Measurements from ENCODE around the gene FOXA1. TPM values are rescaled to one million over a fixed set of nuclear protein-coding genes. Genes with fewer than 3 reads are reported as not detected.

FOXA1 gene
- total and polyA plus RNA-seq, 2 of the 8 experiments (the other 6 are each of a cell fraction or from before 2014, with no cell fraction given) = 0.08 to 0.20 TPM

GRCh38 chr14:37559386-37559785 is 35.7 kb downstream of the FOXA1 start:
- no peak overlapping the region for H3K4me2 ChIP-seq (ENCODE audit: insufficient read depth in 1 of 2, low read depth in 2 of 2, low read length in 2 of 2)
- no peaks in the 10 kb centered on the region for H4K20me1 ChIP-seq (replicated peaks in 1 of 2; ENCODE audit: control insufficient read depth in 1 of 2, insufficient read depth in 2 of 2, low read length in 2 of 2)
- H2BK120ac ChIP-seq (replicated peaks; ENCODE audit: low read depth, low read length) = no peak overlapping the region
- H3K36me3 ChIP-seq (ENCODE audit: control insufficient read depth in 2 of 4, insufficient read depth in 4 of 4, low read length in 3 of 4) = no peaks in the 10 kb centered on the region; a peak in 1 of 8 replicates
- no peak overlapping the region for H3K14ac ChIP-seq (ENCODE audit: insufficient read length)
- no peaks in the 10 kb centered on the region for H3K4me1 ChIP-seq (replicated peaks in 1 of 4; ENCODE audit: control insufficient read depth in 3 of 4, insufficient read depth in 4 of 4, low read length in 3 of 4)
- peaks cover 2 to 12% of the 10 kb centered on the region in 2 experiments; a peak in 2 of 4 replicates for H3K9me3 ChIP-seq (ENCODE audit: insufficient read depth in 2 of 2, low read depth in 1 of 2, low read length in 1 of 2)
- no peak overlapping the region for H2BK15ac ChIP-seq (ENCODE audit: low read length)
- no peak overlapping the region for H2BK5ac ChIP-seq (ENCODE audit: low read depth, low read length)
- H3K18ac ChIP-seq (ENCODE audit: extremely low read depth, low read length) = no peak overlapping the region
- H3K23me2 ChIP-seq (ENCODE audit: low read depth, low read length) = no peaks in the 10 kb centered on the region
- H3K4ac ChIP-seq (replicated peaks; ENCODE audit: insufficient read length, low read depth, low read length) = no peak overlapping the region
- CTCF ChIA-PET (ENCODE audit: partially characterized antibody) = interaction anchor here (0.7 to 1.8 kb wide), 5 partner anchors 18 to 409 kb away, joined by 3 to 6 read pairs (median 3); no protein-coding TSS in a partner anchor
- H4K8ac ChIP-seq (ENCODE audit: extremely low read depth, insufficient read depth, low read length) = no peak overlapping the region
- no peak overlapping the region for H2BK20ac ChIP-seq (ENCODE audit: low read length)
- H3K56ac ChIP-seq (replicated peaks; ENCODE audit: insufficient read length, low read depth, low read length) = no peak overlapping the region
- POLR2A ChIA-PET (ENCODE audit: partially characterized antibody) = no interaction called here
- no peak overlapping the region for H2AK5ac ChIP-seq (ENCODE audit: low read depth, low read length)
- no peak overlapping the region for H2BK12ac ChIP-seq (ENCODE audit: low read depth, low read length)
- no peaks in the 10 kb centered on the region for H3K79me1 ChIP-seq (ENCODE audit: low read depth, low read length)
- H3K23ac ChIP-seq (ENCODE audit: insufficient read length) = no peak overlapping the region
- H3K9ac ChIP-seq (replicated peaks in 1 of 4; ENCODE audit: extremely low read depth in 1 of 4, low read depth in 3 of 4, low read length in 3 of 4) = no peak overlapping the region
- no peak overlapping the region for H3K27ac ChIP-seq (ENCODE audit: low read depth, low read length)
- H3K79me2 ChIP-seq (ENCODE audit: control insufficient read depth in 1 of 2, insufficient read depth in 2 of 2, low read length in 2 of 2) = no peaks in the 10 kb centered on the region
- no peak overlapping the region for H3K4me3 ChIP-seq (ENCODE audit: extremely low read depth in 1 of 4, insufficient read depth in 2 of 4, low read depth in 3 of 4, low read length in 4 of 4)
- H3K27me3 ChIP-seq (replicated peaks in 1 of 4; ENCODE audit: control insufficient read depth in 3 of 4, extremely low read depth in 1 of 4, insufficient read depth in 3 of 4, low read length in 3 of 4) = no peaks in the 10 kb centered on the region
- DNase-seq (ENCODE audit: low read depth in 1 of 2, low spot score in 2 of 2) (no peak), FAIRE-seq (peak; percentile 28)
- no peak overlapping the region for H4K91ac ChIP-seq (replicated peaks; ENCODE audit: insufficient read length, low read length)
- 85% methylated on average over 6 of the region's 6 CpGs; no CpG with 5 or more reads in 1 of the 2 experiments for WGBS, 2 experiments (ENCODE audit: extremely low coverage in 1 of 2, insufficient coverage in 1 of 2, insufficient read length in 1 of 2, insufficient replicate concordance in 2 of 2, low coverage in 1 of 2, low lambda C conversion rate in 2 of 2, missing lambda C conversion rate in 1 of 2)
- H4K5ac ChIP-seq (ENCODE audit: insufficient read length, low read depth, low read length) = no peak overlapping the region
- no peak overlapping the region for H2AFZ ChIP-seq (ENCODE audit: low read length)
- TF ChIP-seq KDM5A (IDR thresholded peaks at IDR 0.05; ENCODE audit: low read length) (no peak), EZH2 (IDR thresholded peaks at IDR 0.05; ENCODE audit: low read depth, low read length, severe bottlenecking) (no peak), BRCA1 (IDR thresholded peaks at IDR 0.05; ENCODE audit: low read depth, low read length) (no peak), CBX5 (IDR thresholded peaks at IDR 0.05; ENCODE audit: low read depth, low read length) (no peak), RFX5 (IDR thresholded peaks at IDR 0.05; ENCODE audit: borderline replicate concordance, low read depth, low read length) (no peak), RNF2 (IDR thresholded peaks at IDR 0.05; ENCODE audit: borderline replicate concordance, low read depth, low read length, missing control alignments, poor library complexity, severe bottlenecking) (no peak), CBX8 (IDR thresholded peaks at IDR 0.05; ENCODE audit: borderline replicate concordance, low read depth, low read length) (no peak), HDAC6 (IDR thresholded peaks at IDR 0.05; ENCODE audit: low read depth, low read length) (no peak), CTBP2 (IDR thresholded peaks at IDR 0.05; ENCODE audit: borderline replicate concordance, insufficient read depth, insufficient read length, low read length) (no peak), MAX (IDR thresholded peaks at IDR 0.05) (no peak), TEAD4 (IDR thresholded peaks at IDR 0.05; ENCODE audit: low read depth, low read length) (no peak), RXRA (IDR thresholded peaks at IDR 0.05; ENCODE audit: insufficient read depth, low read depth, low read length) (no peak), EGR1 (IDR thresholded peaks at IDR 0.05; ENCODE audit: borderline replicate concordance, low read depth, low read length) (no peak), GABPA (IDR thresholded peaks at IDR 0.05; ENCODE audit: borderline replicate concordance, insufficient read depth, low read length) (no peak)
